ENCODE measurements around the gene SGSH. TPM values are rescaled to one million over a fixed set of nuclear protein-coding genes. Genes with fewer than 3 reads are reported as not detected.

The SGSH gene
- total and polyA plus RNA-seq, 2 experiments from 2014 or later: 16.0 to 59.6 TPM

GRCh38 chr17:80213643-80213975 lies 6.5 kb downstream of the SGSH start:
- peaks cover under 1% of the 10 kb centered on the region for H3K4me1 ChIP-seq (ENCODE audit: insufficient read depth)
- H3K9me2 ChIP-seq (replicated peaks; ENCODE audit: insufficient read depth): no peaks in the 10 kb centered on the region
- H3K4me2 ChIP-seq: no peak overlapping the region
- 95% methylated on average over 14 of the region's 17 CpGs for WGBS (ENCODE audit: low lambda C conversion rate, missing lambda C conversion rate)
- H3K36me3 ChIP-seq (replicated peaks; ENCODE audit: insufficient read depth, low read depth): no peaks in the 10 kb centered on the region
- H3K27ac ChIP-seq: no peak overlapping the region
- H4K20me1 ChIP-seq (ENCODE audit: insufficient read depth, poor library complexity, severe bottlenecking): no peaks in the 10 kb centered on the region
- H3K9me3 ChIP-seq (ENCODE audit: low read depth): no peaks in the 10 kb centered on the region
- no peak overlapping the region for H3K4me3 ChIP-seq
- TF ChIP-seq CTCF (IDR thresholded peaks at IDR 0.05; ENCODE audit: poor library complexity): no peak
- no peak for TF ChIP-seq EZH2phosphoT487 (IDR thresholded peaks at IDR 0.05; ENCODE audit: low read depth, severe bottlenecking, unreplicated experiment)
- TF ChIP-seq EZH2 (IDR thresholded peaks at IDR 0.05; ENCODE audit: borderline replicate concordance): no peak
- H2AFZ ChIP-seq: no peak overlapping the region
- peaks cover 7% of the 10 kb centered on the region for H3K79me2 ChIP-seq
- no peaks in the 10 kb centered on the region for H3K27me3 ChIP-seq
- no peak for DNase-seq (ENCODE audit: low spot score)

GRCh38 chr17:80212962-80213642 lies 7.0 kb downstream of the SGSH start:
- no peaks in the 10 kb centered on the region for H3K27me3 ChIP-seq
- 96% methylated on average over 19 of the region's 19 CpGs for WGBS (ENCODE audit: low lambda C conversion rate, missing lambda C conversion rate)
- no peak overlapping the region for H2AFZ ChIP-seq
- H3K9me3 ChIP-seq (ENCODE audit: low read depth): no peaks in the 10 kb centered on the region
- no peaks in the 10 kb centered on the region for H3K4me1 ChIP-seq (ENCODE audit: insufficient read depth)
- H3K4me3 ChIP-seq: no peak overlapping the region
- peaks cover 2% of the 10 kb centered on the region for H3K79me2 ChIP-seq
- H4K20me1 ChIP-seq (ENCODE audit: insufficient read depth, poor library complexity, severe bottlenecking): no peaks in the 10 kb centered on the region
- no peaks in the 10 kb centered on the region for H3K9me2 ChIP-seq (replicated peaks; ENCODE audit: insufficient read depth)
- H3K36me3 ChIP-seq (replicated peaks; ENCODE audit: insufficient read depth, low read depth): no peaks in the 10 kb centered on the region
- no peak for DNase-seq (ENCODE audit: low spot score)
- TF ChIP-seq EZH2phosphoT487 (IDR thresholded peaks at IDR 0.05; ENCODE audit: low read depth, severe bottlenecking, unreplicated experiment) (no peak), EZH2 (IDR thresholded peaks at IDR 0.05; ENCODE audit: borderline replicate concordance) (no peak), CTCF (IDR thresholded peaks at IDR 0.05; ENCODE audit: poor library complexity) (no peak)
- H3K4me2 ChIP-seq: no peak overlapping the region
- no peak overlapping the region for H3K27ac ChIP-seq

- no peaks in the 10 kb centered on the region for H3K36me3 ChIP-seq (replicated peaks; ENCODE audit: insufficient read depth, low read depth)
- no peaks in the 10 kb centered on the region for H3K9me2 ChIP-seq (replicated peaks; ENCODE audit: insufficient read depth)
- TF ChIP-seq EZH2phosphoT487 (IDR thresholded peaks at IDR 0.05; ENCODE audit: low read depth, severe bottlenecking, unreplicated experiment) (no peak), EZH2 (IDR thresholded peaks at IDR 0.05; ENCODE audit: borderline replicate concordance) (no peak), CTCF (IDR thresholded peaks at IDR 0.05; ENCODE audit: poor library complexity) (no peak)
- WGBS (ENCODE audit: low lambda C conversion rate, missing lambda C conversion rate): 97% methylated on average over 12 of the region's 12 CpGs
- no peaks in the 10 kb centered on the region for H4K20me1 ChIP-seq (ENCODE audit: insufficient read depth, poor library complexity, severe bottlenecking)
- H3K27ac ChIP-seq: no peak overlapping the region
- no peaks in the 10 kb centered on the region for H3K79me2 ChIP-seq
- H3K4me3 ChIP-seq: no peak overlapping the region
- no peaks in the 10 kb centered on the region for H3K9me3 ChIP-seq (ENCODE audit: low read depth)
- H2AFZ ChIP-seq: no peak overlapping the region
- no peak overlapping the region for H3K4me2 ChIP-seq
- no peak for DNase-seq (ENCODE audit: low spot score)
- no peaks in the 10 kb centered on the region for H3K27me3 ChIP-seq
- no peaks in the 10 kb centered on the region for H3K4me1 ChIP-seq (ENCODE audit: insufficient read depth)
These were observed 7.6 kb downstream of the SGSH start for GRCh38 chr17:80212511-80212910.

All from hepatocyte (in vitro differentiated cells).